CD4-positive, CD25-positive, alpha-beta regulatory T cell (primary cell): Measurements from ENCODE around the gene LATS2. TPM values are rescaled to one million over a fixed set of nuclear protein-coding genes. Genes with fewer than 3 reads are reported as not detected.
"Not testable (repeated sequence)": the region's sequence is repeated elsewhere in the genome, so short reads cannot be mapped to it uniquely, and the experiment has no call there.

Source experiments
- ATAC-seq, 2 donors: fragments of 150-1000 bp; cut with Tn5 transposase; one replicate each; pipeline ENCODE4 v1.10.0; 2021; ENCODE audit warnings: low read depth in 2 of 2, moderate number of reproducible peaks in 2 of 2, moderate library complexity in 1 of 2
- DNase-seq, 3 donors: peaks; one replicate each; pipeline versions ENCODE4 v3.0.0 to v3.0.0-alpha.2; 2012 to 2022; ENCODE audit warnings: mixed read lengths in 1 of 3
- H3K27ac ChIP-seq: one replicate; pipeline ENCODE4 v1.7.0; 2013; ENCODE audit warnings: mild to moderate bottlenecking, low read length; ENCODE audit not compliant: insufficient read depth, poor library complexity, severe bottlenecking
- H3K27me3 ChIP-seq: one replicate; pipeline ENCODE4 v1.7.0; 2013; ENCODE audit warnings: low read length; ENCODE audit not compliant: control insufficient read depth, insufficient read depth
- H3K36me3 ChIP-seq: one replicate; pipeline ENCODE4 v1.7.0; 2013; ENCODE audit warnings: mild to moderate bottlenecking, low read length, moderate library complexity; ENCODE audit not compliant: control insufficient read depth, insufficient read depth
- H3K4me1 ChIP-seq: 2 replicates; pipeline ENCODE4 v1.7.0; 2013; ENCODE audit warnings: mild to moderate bottlenecking, low read length; ENCODE audit not compliant: insufficient read depth, control insufficient read depth, poor library complexity, severe bottlenecking
- H3K4me3 ChIP-seq: one replicate; pipeline ENCODE4 v1.7.0; 2013; ENCODE audit warnings: low read depth, mild to moderate bottlenecking, low read length, moderate library complexity
- H3K9me3 ChIP-seq, 2 experiments: 1 replicate in 1 of 2; 2 replicates in 1 of 2; pipeline ENCODE4 v1.7.0; 2013; ENCODE audit warnings: low read length in 2 of 2, mild to moderate bottlenecking in 1 of 2, moderate library complexity in 1 of 2; ENCODE audit not compliant: control insufficient read depth in 2 of 2
- H3K27ac Mint-ChIP-seq, 3 donors: one replicate each; pipeline ENCODE4 v1.8.0; 2020 to 2022; ENCODE audit warnings: mild to moderate bottlenecking in 3 of 3, mixed read lengths in 3 of 3, moderate library complexity in 2 of 3
- H3K27me3 Mint-ChIP-seq: one replicate; pipeline ENCODE4 v1.8.0; 2022; ENCODE audit warnings: mild to moderate bottlenecking, mixed read lengths
- H3K36me3 Mint-ChIP-seq: one replicate; pipeline ENCODE4 v1.8.0; 2020; ENCODE audit warnings: mixed read lengths
- H3K4me1 Mint-ChIP-seq, 4 donors: one replicate each; pipeline ENCODE4 v1.8.0; 2020 to 2022; ENCODE audit warnings: mixed read lengths in 4 of 4, mild to moderate bottlenecking in 1 of 4
- H3K4me3 Mint-ChIP-seq, 4 donors: one replicate each; pipeline ENCODE4 v1.8.0; 2020 to 2022; ENCODE audit warnings: mild to moderate bottlenecking in 4 of 4, mixed read lengths in 4 of 4, moderate library complexity in 3 of 4
- H3K9me3 Mint-ChIP-seq, 7 donors: one replicate each; pipeline ENCODE4 v1.8.0; 2020 to 2022; ENCODE audit warnings: mixed read lengths in 7 of 7, mild to moderate bottlenecking in 3 of 7, moderate library complexity in 2 of 7
- polyA plus RNA-seq, 4 donors: library from polyadenylated mRNA; unstranded; fragments of 300-500 nt; fragmentation: Illumina TruSeq; gene quantifications; one replicate each; pipeline ENCODE4 v1.2.3, GENCODE V29; 2021
- total RNA-seq: library from RNA; stranded (reverse); gene quantifications from one replicate; pipeline ENCODE4 v1.2.3, GENCODE V29; 2022

The LATS2 gene
- total and polyA plus RNA-seq, 5 donors from 2014 or later: 0.35 TPM; not detected in 4

- H3K27ac Mint-ChIP-seq: no peak overlapping the region
- peaks cover 0 to 2% (median 0%) of the 10 kb centered on the region in 4 donors for H3K4me1 Mint-ChIP-seq
- H3K4me3 Mint-ChIP-seq: no peak overlapping the region
Observed at GRCh38 chr13:20969182-20969581, 92.2 kb downstream of the LATS2 start.

GRCh38 chr13:20968745-20969144 lies 92.6 kb downstream of the LATS2 start:
- H3K4me1 ChIP-seq: no peaks in the 10 kb centered on the region
- Mint-ChIP-seq H3K27ac (no peak overlapping the region), H3K36me3 (no peaks in the 10 kb centered on the region), H3K27me3 (peaks cover 9% of the 10 kb centered on the region), H3K9me3 (peaks cover 0 to 3% (median 0%) of the 10 kb centered on the region in 7 donors), H3K4me3 (no peak overlapping the region), H3K4me1 (peaks cover 0 to 2% (median 0%) of the 10 kb centered on the region in 4 donors)
- H3K27me3 ChIP-seq: peaks cover 5% of the 10 kb centered on the region
- H3K9me3 ChIP-seq: no peaks in the 10 kb centered on the region
- no peak overlapping the region for H3K4me3 ChIP-seq
- no peaks in the 10 kb centered on the region for H3K36me3 ChIP-seq
- no peak for DNase-seq
- no peak for ATAC-seq
- H3K27ac ChIP-seq: no peak overlapping the region

More at GRCh38 chr13:20969182-20969581, 92.2 kb downstream of the LATS2 start:
- H3K27ac ChIP-seq: no peak overlapping the region
- no peak for DNase-seq
- Mint-ChIP-seq H3K9me3 (peaks cover 0 to 3% (median 0%) of the 10 kb centered on the region in 7 donors), H3K36me3 (no peaks in the 10 kb centered on the region), H3K27me3 (peaks cover 9% of the 10 kb centered on the region)
- H3K4me3 ChIP-seq: no peak overlapping the region
- no peaks in the 10 kb centered on the region for H3K9me3 ChIP-seq
- H3K36me3 ChIP-seq: no peaks in the 10 kb centered on the region
- ATAC-seq: no peak
- H3K27me3 ChIP-seq: peaks cover 5% of the 10 kb centered on the region
- no peaks in the 10 kb centered on the region for H3K4me1 ChIP-seq

DNA sequence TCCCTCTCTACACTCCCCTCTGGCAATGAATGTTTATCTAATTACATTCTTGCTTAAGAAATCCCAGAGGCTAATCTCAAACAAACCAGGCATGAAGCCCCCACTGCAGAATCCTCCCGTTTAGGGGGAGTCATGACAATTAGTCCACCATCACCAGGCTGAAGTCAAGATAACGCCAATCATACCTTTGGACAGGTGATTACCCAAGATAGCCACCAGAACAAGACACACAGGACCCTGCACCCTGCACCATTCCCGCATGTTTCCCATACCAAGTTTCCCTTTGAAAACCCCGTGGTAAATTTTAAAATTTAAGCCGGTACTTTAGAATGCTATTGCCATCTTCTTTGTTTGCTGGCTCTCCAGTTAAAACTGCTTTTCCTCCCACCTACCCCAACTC lies 94.0 kb downstream of the LATS2 start:
- Histone ChIP-seq H3K4me3 (no peak overlapping the region), H3K27me3 (peaks cover 5% of the 10 kb centered on the region), H3K36me3 (no peaks in the 10 kb centered on the region), H3K27ac (no peak overlapping the region), H3K9me3 (no peaks in the 10 kb centered on the region), H3K4me1 (no peaks in the 10 kb centered on the region)
- peaks cover 0 to 3% (median 0%) of the 10 kb centered on the region in 7 donors for H3K9me3 Mint-ChIP-seq
- no peak for DNase-seq
- ATAC-seq: no peak
- H3K27ac Mint-ChIP-seq: no peak overlapping the region
- no peaks in the 10 kb centered on the region for H3K36me3 Mint-ChIP-seq
- H3K4me1 Mint-ChIP-seq: peaks cover 0 to 2% (median 0%) of the 10 kb centered on the region in 4 donors
- H3K4me3 Mint-ChIP-seq: peak overlapping the region in 1 of 4 donors; percentile 76
- peaks cover 9% of the 10 kb centered on the region for H3K27me3 Mint-ChIP-seq

DNA sequence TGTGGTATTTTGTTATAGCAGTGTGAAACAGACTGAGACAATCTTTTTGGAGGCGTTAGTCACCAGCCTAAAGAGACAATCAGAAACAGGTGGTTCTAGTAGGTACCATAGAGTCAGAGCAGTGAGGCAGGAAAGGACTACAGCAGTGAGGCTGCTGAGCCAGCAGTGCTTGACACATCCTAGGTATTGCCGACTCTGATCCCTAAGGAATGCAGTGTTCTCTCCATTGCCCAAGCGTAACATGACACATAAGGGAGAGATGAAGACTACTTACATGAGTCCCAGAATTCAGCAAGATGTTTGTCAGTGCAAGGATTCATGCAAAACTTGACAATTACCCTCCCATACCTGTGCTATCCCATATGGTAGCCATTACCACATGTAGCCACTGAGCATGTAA lies 96.5 kb downstream of the LATS2 start:
- Mint-ChIP-seq H3K36me3 (no peaks in the 10 kb centered on the region), H3K27ac (no peak overlapping the region), H3K27me3 (peaks cover 16% of the 10 kb centered on the region), H3K9me3 (peaks cover 0 to 3% (median 0%) of the 10 kb centered on the region in 7 donors), H3K4me1 (peaks cover 0 to 4% (median 0%) of the 10 kb centered on the region in 4 donors), H3K4me3 (no peak overlapping the region)
- Histone ChIP-seq H3K36me3 (no peaks in the 10 kb centered on the region), H3K4me3 (no peak overlapping the region), H3K4me1 (no peaks in the 10 kb centered on the region), H3K27ac (no peak overlapping the region), H3K9me3 (no peaks in the 10 kb centered on the region), H3K27me3 (peaks cover 5% of the 10 kb centered on the region)
- DNase-seq: no peak
- no peak for ATAC-seq

GRCh38 chr13:20961663-20962062 lies 99.7 kb downstream of the LATS2 start:
- not testable (repeated sequence) for DNase-seq, H3K27ac Mint-ChIP-seq, H3K9me3 ChIP-seq, H3K4me1 Mint-ChIP-seq, H3K4me1 ChIP-seq, H3K4me3 Mint-ChIP-seq, ATAC-seq, H3K9me3 Mint-ChIP-seq, H3K27ac ChIP-seq, H3K27me3 Mint-ChIP-seq, H3K36me3 ChIP-seq, H3K27me3 ChIP-seq, H3K4me3 ChIP-seq, H3K36me3 Mint-ChIP-seq

DNA sequence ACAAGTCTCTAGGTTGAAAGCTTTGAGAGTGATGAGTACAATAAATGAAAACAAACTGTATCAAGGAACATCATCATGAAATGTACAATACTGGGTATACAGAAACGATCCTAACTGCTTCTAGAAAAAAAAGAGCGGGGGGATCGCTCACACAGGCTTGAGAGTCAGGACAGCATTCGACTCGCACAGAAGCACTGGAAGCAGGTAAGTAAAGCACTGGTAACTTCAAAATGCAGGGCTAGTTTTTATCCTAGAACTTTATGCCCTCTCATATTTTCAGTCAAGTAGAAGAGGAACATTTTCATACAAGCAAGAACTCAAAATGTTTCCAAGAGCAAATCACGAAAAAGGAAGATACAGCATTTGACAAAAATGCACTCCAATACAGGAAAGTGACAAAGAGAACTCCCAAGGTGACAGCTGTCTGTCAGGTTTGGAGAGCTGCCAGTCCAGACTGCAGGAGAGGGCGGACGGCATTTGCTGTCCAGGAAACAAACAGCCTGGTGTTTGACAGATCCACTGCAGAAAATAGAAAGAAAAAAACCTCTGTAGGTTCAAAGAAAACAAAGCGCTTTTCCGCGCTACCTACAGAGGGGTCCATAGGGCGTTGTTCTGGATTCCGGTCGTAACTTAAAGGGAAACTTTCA lies 100.6 kb downstream of the LATS2 start:
- H3K9me3 Mint-ChIP-seq: no peaks in the 10 kb centered on the region
- Histone ChIP-seq H3K36me3 (no peaks in the 10 kb centered on the region), H3K4me3 (no peak overlapping the region), H3K27me3 (peaks cover 5% of the 10 kb centered on the region), H3K4me1 (no peaks in the 10 kb centered on the region), H3K27ac (no peak overlapping the region), H3K9me3 (no peaks in the 10 kb centered on the region)
- H3K4me3 Mint-ChIP-seq: no peak overlapping the region
- no peaks in the 10 kb centered on the region for H3K36me3 Mint-ChIP-seq
- H3K4me1 Mint-ChIP-seq: peaks cover 0 to 2% (median 0%) of the 10 kb centered on the region in 4 donors
- no peak for ATAC-seq
- DNase-seq: no peak
- H3K27me3 Mint-ChIP-seq: peaks cover 8% of the 10 kb centered on the region
- H3K27ac Mint-ChIP-seq: no peak overlapping the region

GRCh38 chr13:20957049-20957620 lies 104.3 kb downstream of the LATS2 start:
- H3K9me3 ChIP-seq, H3K4me1 ChIP-seq, H3K4me1 Mint-ChIP-seq, H3K36me3 Mint-ChIP-seq, H3K27me3 ChIP-seq, DNase-seq, H3K9me3 Mint-ChIP-seq, H3K27ac Mint-ChIP-seq, ATAC-seq, H3K4me3 ChIP-seq, H3K4me3 Mint-ChIP-seq, H3K27ac ChIP-seq, H3K36me3 ChIP-seq: not testable (repeated sequence)
- H3K27me3 Mint-ChIP-seq: peaks cover 14% of the 10 kb centered on the region

DNA sequence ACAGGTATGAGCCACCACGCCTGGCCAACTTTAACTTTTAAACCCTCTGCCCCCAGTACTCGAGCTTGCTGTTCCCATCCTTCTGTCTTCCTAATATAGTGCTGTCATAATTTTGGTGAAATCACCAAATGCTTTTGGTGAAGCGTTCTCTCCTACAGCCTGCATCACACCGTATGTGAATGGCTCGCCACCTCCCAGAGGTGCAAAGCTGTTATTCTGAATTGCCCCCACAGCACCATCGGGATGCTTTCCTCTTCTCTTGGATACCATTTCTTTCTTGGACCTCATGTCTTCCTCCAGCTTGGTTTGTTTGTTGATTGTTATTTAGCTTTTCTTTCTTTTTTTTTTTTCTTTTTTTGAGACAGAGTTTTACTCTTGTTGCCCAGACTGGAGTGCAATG lies 105.9 kb downstream of the LATS2 start:
- H3K27me3 Mint-ChIP-seq: peaks cover 13% of the 10 kb centered on the region
- no peak for ATAC-seq

More for the DNA sequence above, 105.9 kb downstream of the LATS2 start:
- Histone ChIP-seq H3K27me3 (no peaks in the 10 kb centered on the region), H3K9me3 (no peaks in the 10 kb centered on the region), H3K4me3 (no peak overlapping the region), H3K36me3 (no peaks in the 10 kb centered on the region), H3K4me1 (no peaks in the 10 kb centered on the region), H3K27ac (no peak overlapping the region)
- no peak overlapping the region for H3K4me3 Mint-ChIP-seq
- no peaks in the 10 kb centered on the region for H3K4me1 Mint-ChIP-seq
- H3K36me3 Mint-ChIP-seq: no peaks in the 10 kb centered on the region
- peaks cover 0 to 3% (median 0%) of the 10 kb centered on the region in 7 donors for H3K9me3 Mint-ChIP-seq
- no peak for DNase-seq
- H3K27ac Mint-ChIP-seq: no peak overlapping the region
